H1 (cell line): Measurements from ENCODE around the gene TOP2B. TPM values are rescaled to one million over a fixed set of nuclear protein-coding genes. Genes with fewer than 3 reads are reported as not detected.

Source experiments
- CTCF ChIA-PET: fragments of 300-600 bp; sonication (Branson Sonifier 250); formaldehyde crosslinking; loops from one replicate; lab custom pipeline; 2021; ENCODE audit not compliant: partially characterized antibody; lab: Charles Lee
- POLR2A ChIA-PET: fragments of 300-600 bp; sonication (Branson Sonifier 250); formaldehyde crosslinking; loops from one replicate; lab custom pipeline; 2021; ENCODE audit warnings: inconsistent platforms; ENCODE audit not compliant: partially characterized antibody; lab: Charles Lee
- DNase-seq, 2 experiments: peaks; one replicate each; pipeline versions ENCODE4 v3.0.0 to v3.0.0-alpha.2; 2010 to 2022; ENCODE audit warnings: low spot score in 2 of 2, low read depth in 1 of 2, mixed read lengths in 1 of 2
- FAIRE-seq: peaks from 2 replicates; lab custom pipeline; 2011; peaks lifted over from hg19 to GRCh38; lab: Jason Lieb, UNC
- H2AFZ ChIP-seq: 2 replicates; pipeline ENCODE4 v1.8.1; 2012; ENCODE audit warnings: low read length, inconsistent platforms
- H2AK5ac ChIP-seq: 2 replicates; pipeline ENCODE4 v1.6.1; 2013; ENCODE audit warnings: low read depth, low read length
- H2BK120ac ChIP-seq: replicated peaks from 2 replicates; pipeline ENCODE3; 2013; ENCODE audit warnings: low read depth, low read length, inconsistent platforms
- H2BK12ac ChIP-seq: 2 replicates; pipeline ENCODE4 v1.6.1; 2013; ENCODE audit warnings: low read depth, low read length
- H2BK15ac ChIP-seq: 2 replicates; pipeline ENCODE4 v1.6.1; 2013; ENCODE audit warnings: low read length
- H2BK20ac ChIP-seq: 2 replicates; pipeline ENCODE4 v1.6.1; 2013; ENCODE audit warnings: low read length
- H2BK5ac ChIP-seq: 2 replicates; pipeline ENCODE4 v1.6.1; 2013; ENCODE audit warnings: low read depth, low read length
- H3K14ac ChIP-seq: 2 replicates; pipeline ENCODE4 v1.6.1; 2013; ENCODE audit warnings: inconsistent platforms; ENCODE audit not compliant: insufficient read length
- H3K18ac ChIP-seq: 2 replicates; pipeline ENCODE4 v1.6.1; 2013; ENCODE audit warnings: low read length; ENCODE audit errors: extremely low read depth
- H3K23ac ChIP-seq: 2 replicates; pipeline ENCODE4 v1.6.1; 2013; ENCODE audit warnings: inconsistent platforms; ENCODE audit not compliant: insufficient read length
- H3K23me2 ChIP-seq: 2 replicates; pipeline ENCODE4 v1.6.1; 2013; ENCODE audit warnings: low read depth, low read length
- H3K27ac ChIP-seq: 2 replicates; pipeline ENCODE4 v1.6.1; 2011; ENCODE audit warnings: low read depth, low read length, inconsistent platforms
- H3K27me3 ChIP-seq, 4 experiments: replicated peaks in 1 of 4; 1 replicate in 1 of 4; 2 replicates in 3 of 4; pipeline versions ENCODE4 v1.6.1 to v1.8.1; 2011 to 2013; ENCODE audit warnings: low read length in 3 of 4, mild to moderate bottlenecking in 3 of 4, inconsistent platforms in 2 of 4, mixed read lengths in 2 of 4, moderate library complexity in 1 of 4; ENCODE audit not compliant: control insufficient read depth in 3 of 4, insufficient read depth in 3 of 4; ENCODE audit errors: extremely low read depth in 1 of 4
- H3K36me3 ChIP-seq, 4 experiments: 2 replicates each; pipeline versions ENCODE4 v1.6.1 to v1.8.1; 2011 to 2013; ENCODE audit warnings: mild to moderate bottlenecking in 4 of 4, low read length in 3 of 4, moderate library complexity in 2 of 4, control low read depth in 1 of 4, inconsistent platforms in 1 of 4; ENCODE audit not compliant: insufficient read depth in 4 of 4, control insufficient read depth in 2 of 4
- H3K4ac ChIP-seq: replicated peaks from 2 replicates; pipeline ENCODE3; 2013; ENCODE audit warnings: low read length, low read depth, mixed read lengths, inconsistent platforms; ENCODE audit not compliant: insufficient read length
- H3K4me1 ChIP-seq, 4 experiments: replicated peaks in 1 of 4; 1 replicate in 1 of 4; 2 replicates in 3 of 4; pipeline versions ENCODE4 v1.6.1 to v1.8.1; 2011 to 2013; ENCODE audit warnings: low read length in 3 of 4, inconsistent platforms in 2 of 4, mixed read lengths in 1 of 4; ENCODE audit not compliant: insufficient read depth in 4 of 4, control insufficient read depth in 3 of 4
- H3K4me2 ChIP-seq, 2 experiments: 2 replicates each; pipeline versions ENCODE4 v1.6.1 to v1.8.1; 2011 to 2013; ENCODE audit warnings: low read depth in 2 of 2, low read length in 2 of 2, control low read depth in 1 of 2, inconsistent platforms in 1 of 2, mild to moderate bottlenecking in 1 of 2; ENCODE audit not compliant: insufficient read depth in 1 of 2
- H3K4me3 ChIP-seq, 4 experiments: fragments of 200-600, 300-600 bp in 1 of 4; sonication (generic), shearing (Covaris generic), sonication (Bioruptor Twin) in 1 of 4; 2 replicates each; pipeline versions ENCODE4 v1.5.1 to v1.8.1; 2011 to 2016; ENCODE audit warnings: low read length in 4 of 4, low read depth in 3 of 4, control low read depth in 2 of 4, inconsistent platforms in 2 of 4, mild to moderate bottlenecking in 2 of 4, mixed read lengths in 1 of 4, moderate library complexity in 1 of 4; ENCODE audit not compliant: insufficient read depth in 2 of 4; ENCODE audit errors: extremely low read depth in 1 of 4
- H3K56ac ChIP-seq: replicated peaks from 2 replicates; pipeline ENCODE3; 2013; ENCODE audit warnings: low read depth, mild to moderate bottlenecking, mixed read lengths, low read length, inconsistent platforms; ENCODE audit not compliant: insufficient read length
- H3K79me1 ChIP-seq: 2 replicates; pipeline ENCODE4 v1.6.1; 2013; ENCODE audit warnings: low read depth, low read length, control low read depth
- H3K79me2 ChIP-seq, 2 experiments: 2 replicates each; pipeline versions ENCODE4 v1.6.1 to v1.8.1; 2012 to 2013; ENCODE audit warnings: low read length in 2 of 2, mild to moderate bottlenecking in 2 of 2, inconsistent platforms in 1 of 2; ENCODE audit not compliant: insufficient read depth in 2 of 2, control insufficient read depth in 1 of 2
- H3K9ac ChIP-seq, 4 experiments: replicated peaks in 1 of 4; 1 replicate in 1 of 4; 2 replicates in 3 of 4; pipeline versions ENCODE4 v1.6.1 to v1.8.1; 2011 to 2013; ENCODE audit warnings: low read depth in 3 of 4, low read length in 3 of 4, control low read depth in 2 of 4, mild to moderate bottlenecking in 2 of 4, moderate library complexity in 2 of 4, inconsistent platforms in 1 of 4; ENCODE audit errors: extremely low read depth in 1 of 4
- H3K9me3 ChIP-seq, 2 experiments: 2 replicates each; pipeline versions ENCODE4 v1.6.1 to v1.8.1; 2012 to 2013; ENCODE audit warnings: mild to moderate bottlenecking in 2 of 2, moderate library complexity in 2 of 2, control low read depth in 1 of 2, inconsistent platforms in 1 of 2, low read depth in 1 of 2, low read length in 1 of 2, mixed read lengths in 1 of 2; ENCODE audit not compliant: insufficient read depth in 2 of 2
- H4K20me1 ChIP-seq, 2 experiments: replicated peaks in 1 of 2; 2 replicates each; pipeline versions ENCODE3 to v1.8.1; 2011 to 2013; ENCODE audit warnings: inconsistent platforms in 2 of 2, low read length in 2 of 2, mild to moderate bottlenecking in 1 of 2; ENCODE audit not compliant: insufficient read depth in 2 of 2, control insufficient read depth in 1 of 2
- H4K5ac ChIP-seq: 2 replicates; pipeline ENCODE4 v1.6.1; 2013; ENCODE audit warnings: low read length, low read depth, mixed read lengths, inconsistent platforms; ENCODE audit not compliant: insufficient read length
- H4K8ac ChIP-seq: 2 replicates; pipeline ENCODE4 v1.8.0; 2013; ENCODE audit warnings: mild to moderate bottlenecking, moderate library complexity, low read length, inconsistent platforms; ENCODE audit not compliant: insufficient read depth; ENCODE audit errors: extremely low read depth
- H4K91ac ChIP-seq: replicated peaks from 2 replicates; pipeline ENCODE3; 2013; ENCODE audit warnings: low read length, mixed read lengths, inconsistent platforms; ENCODE audit not compliant: insufficient read length
- BCL11A ChIP-seq, 2 experiments: IDR thresholded peaks; one replicate each; pipeline ENCODE4 v1.6.1; 2011; ENCODE audit warnings: low read depth in 2 of 2, low read length in 2 of 2, mild to moderate bottlenecking in 2 of 2
- CBX8 ChIP-seq: fragments of 300-800, 300-1000 bp; sonication (generic); IDR thresholded peaks from 2 replicates; pipeline ENCODE4 v1.7.1; 2016; ENCODE audit warnings: low read depth, low read length, borderline replicate concordance
- CHD1 ChIP-seq: IDR thresholded peaks from 2 replicates; pipeline ENCODE4 v1.6.1; 2012; ENCODE audit warnings: low read depth, low read length, improper control_type of control experiment
- CREB1 ChIP-seq: IDR thresholded peaks from 2 replicates; pipeline ENCODE4 v1.6.1; 2012; ENCODE audit warnings: inconsistent platforms
- EP300 ChIP-seq, 2 experiments: IDR thresholded peaks; 1 replicate in 1 of 2; 2 replicates in 1 of 2; pipeline ENCODE4 v1.6.1; 2011 to 2012; ENCODE audit warnings: low read depth in 2 of 2, low read length in 2 of 2, mild to moderate bottlenecking in 2 of 2, borderline replicate concordance in 1 of 2, inconsistent platforms in 1 of 2, moderate library complexity in 1 of 2
- NRF1 ChIP-seq: IDR thresholded peaks from 2 replicates; pipeline ENCODE4 v1.6.1; 2011; ENCODE audit warnings: mild to moderate bottlenecking, low read depth, low read length, improper control_type of control experiment
- SP4 ChIP-seq: IDR thresholded peaks from 2 replicates; pipeline ENCODE4 v1.6.1; 2012; ENCODE audit warnings: low read length, inconsistent platforms
- YY1 ChIP-seq: IDR thresholded peaks from 2 replicates; pipeline ENCODE4 v1.6.1; 2011; ENCODE audit warnings: low read depth, mild to moderate bottlenecking, low read length
- WGBS, 2 experiments: shearing (Covaris generic) in 1 of 2; methylation state at CpG; one replicate each; pipeline versions ENCODE4 v1.1.6 to v1.1.7; 2013 to 2015; ENCODE audit warnings: low lambda C conversion rate in 2 of 2, mixed read lengths in 2 of 2, inconsistent platforms in 1 of 2, low coverage in 1 of 2, missing lambda C conversion rate in 1 of 2; ENCODE audit not compliant: insufficient replicate concordance in 2 of 2, insufficient coverage in 1 of 2, insufficient read length in 1 of 2; ENCODE audit errors: extremely low coverage in 1 of 2, missing lambda C conversion rate in 1 of 2; 5-methylcytosine and 5-hydroxymethylcytosine counted together
- polyA plus RNA-seq, 7 experiments: library from polyadenylated mRNA; depleted of rRNA in 3 of 7; stranded (reverse) in 5 of 7; unstranded in 2 of 7; fragments of >200 nt in 5 of 7; fragments of 200-250 nt in 2 of 7; gene quantifications; 1 replicate in 5 of 7; 2 replicates in 1 of 7; 4 replicates in 1 of 7; pipeline versions ENCODE4 v1.2.1 to v1.2.3, GENCODE V29; 2011 to 2013; ENCODE audit warnings: missing spikeins in 2 of 7, mixed read lengths in 2 of 7
- total RNA-seq: library from RNA; stranded (reverse); fragmentation: NEBNext Ultra II Directional; extraction: Animal tissue kit (Norgen Biotek cat#: 25700); gene quantifications from 2 replicates; pipeline ENCODE4 v1.2.1, GENCODE V29; 2021
- TF ChIP-seq, protein P1 (sequence below): IDR thresholded peaks from 2 replicates; pipeline ENCODE4 v1.6.1; 2011; ENCODE audit warnings: low read depth, mild to moderate bottlenecking, low read length; ENCODE audit not compliant: insufficient read depth

TOP2B gene
- total and polyA plus RNA-seq, 2 of the 8 experiments (the other 6 are each of a cell fraction or from before 2014, with no cell fraction given): 34.9 to 206 TPM

DNA sequence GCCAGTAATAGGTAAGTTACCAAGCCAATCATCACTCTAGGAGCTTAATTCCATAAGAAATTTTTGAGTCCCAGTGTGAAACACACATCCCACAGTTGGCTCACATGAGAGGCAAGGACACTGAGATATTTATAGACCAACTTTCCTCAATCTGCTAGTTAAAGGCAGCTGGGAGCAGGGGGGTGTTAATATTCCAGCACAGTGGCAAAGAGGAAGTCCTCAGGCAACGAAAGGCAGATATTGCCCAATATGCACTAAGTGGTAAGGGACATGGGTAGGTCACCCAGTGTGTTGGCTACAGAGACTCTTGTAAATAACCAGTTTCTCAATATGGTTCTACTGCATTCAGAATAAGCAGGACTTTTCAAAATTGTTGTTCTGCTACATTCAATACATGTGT lies 61.0 kb downstream of the TOP2B start:
- Histone ChIP-seq H3K4ac (no peak overlapping the region), H2BK20ac (no peak overlapping the region), H3K36me3 (peaks cover 12 to 72% (median 31%) of the 10 kb centered on the region in 4 experiments; a peak in 7 of 8 replicates), H4K91ac (no peak overlapping the region), H2BK12ac (no peak overlapping the region), H3K9ac (no peak overlapping the region), H3K27me3 (no peaks in the 10 kb centered on the region), H2AK5ac (no peak overlapping the region), H3K18ac (no peak overlapping the region), H2AFZ (no peak overlapping the region), H2BK120ac (no peak overlapping the region), H3K79me1 (no peaks in the 10 kb centered on the region), H3K9me3 (no peaks in the 10 kb centered on the region), H3K23ac (no peak overlapping the region), H3K4me2 (no peak overlapping the region), H2BK15ac (no peak overlapping the region), H2BK5ac (no peak overlapping the region), H4K8ac (no peak overlapping the region), H3K14ac (peak overlapping the region; percentile 42), H3K23me2 (no peaks in the 10 kb centered on the region), H3K4me3 (no peak overlapping the region), H3K27ac (no peak overlapping the region), H4K5ac (no peak overlapping the region), H3K4me1 (no peaks in the 10 kb centered on the region), H4K20me1 (peaks cover 0 to 2% of the 10 kb centered on the region in 2 experiments), H3K56ac (no peak overlapping the region), H3K79me2 (no peaks in the 10 kb centered on the region)
- DNase-seq: no peak
- WGBS, 2 experiments: 92% methylated on average over 1 of the region's 1 CpG; no CpG with 5 or more reads in 1 of the 2 experiments
- ChIA-PET POLR2A (interaction anchor here (1.1 kb wide), 1 partner anchor 9 kb away, joined by 3 read pairs; no protein-coding TSS in a partner anchor), CTCF (interaction anchor here (0.9 to 5.1 kb wide), 3 partner anchors 10 to 158 kb away, joined by 3 to 25 read pairs (median 3); no protein-coding TSS in a partner anchor)
- no peak for FAIRE-seq
- TF ChIP-seq CHD1 (no peak), SP4 (no peak), EP300 (IDR thresholded peaks at IDR 0.05; ENCODE audit: borderline replicate concordance in 1 of 2, low read depth in 2 of 2, low read length in 2 of 2) (no peak), CREB1 (no peak), NRF1 (no peak), YY1 (no peak), BCL11A (IDR thresholded peaks at IDR 0.05; ENCODE audit: low read depth in 2 of 2, low read length in 2 of 2) (no peak), CBX8 (no peak)
- TF ChIP-seq, protein P1, sequence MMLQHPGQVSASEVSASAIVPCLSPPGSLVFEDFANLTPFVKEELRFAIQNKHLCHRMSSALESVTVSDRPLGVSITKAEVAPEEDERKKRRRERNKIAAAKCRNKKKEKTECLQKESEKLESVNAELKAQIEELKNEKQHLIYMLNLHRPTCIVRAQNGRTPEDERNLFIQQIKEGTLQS: no peak
